HG03354 (cell line): ENCODE measurements around the gene COG6.

Experiments
- ATAC-seq: cut with Tn5 transposase; IDR thresholded peaks from one replicate; pipeline ENCODE4 v1.9.1; 2021; ENCODE audit warnings: mild to moderate bottlenecking; ENCODE audit not compliant: unreplicated experiment, poor library complexity, severe bottlenecking

COG6 gene

DNA sequence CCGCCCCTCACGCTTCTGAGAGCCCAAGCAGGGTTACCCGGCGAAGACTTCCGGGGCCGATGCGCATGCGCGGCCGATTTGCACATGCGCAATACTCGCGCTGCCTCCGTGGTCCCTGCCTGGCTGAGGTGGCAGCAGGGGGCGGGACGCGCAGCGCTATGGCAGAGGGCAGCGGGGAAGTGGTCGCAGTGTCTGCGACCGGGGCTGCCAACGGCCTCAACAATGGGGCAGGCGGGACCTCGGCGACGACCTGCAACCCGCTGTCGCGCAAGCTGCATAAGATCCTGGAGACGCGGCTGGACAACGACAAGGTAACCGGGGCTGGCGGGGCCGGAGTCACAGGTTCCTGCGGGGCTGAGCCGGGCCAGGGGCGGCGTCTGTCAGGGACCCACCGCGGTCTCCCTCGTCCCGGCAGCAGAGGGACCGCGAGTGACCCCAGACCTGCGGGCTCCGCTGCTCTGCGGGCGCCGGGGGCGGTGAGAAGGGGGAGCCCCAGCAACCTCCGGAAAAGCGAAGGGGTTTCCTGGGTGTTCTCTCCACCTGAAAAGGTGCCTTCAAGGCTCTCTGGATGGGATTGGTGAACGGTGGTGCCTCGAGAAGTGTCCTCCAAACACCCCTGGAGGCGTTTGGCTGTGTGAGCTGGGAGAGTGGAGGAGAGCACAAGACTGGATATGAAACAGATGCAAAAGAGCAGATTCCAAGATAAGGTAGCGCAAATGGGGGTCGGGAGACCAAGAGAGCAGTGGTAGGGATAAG, at the start of gene COG6:
TSS of gene COG6 (plus strand) at position 94 of the 756 bp plus-strand sequence. CDS start at position 159, 65 bp downstream.
- peak; percentile 96 for ATAC-seq

DNA sequence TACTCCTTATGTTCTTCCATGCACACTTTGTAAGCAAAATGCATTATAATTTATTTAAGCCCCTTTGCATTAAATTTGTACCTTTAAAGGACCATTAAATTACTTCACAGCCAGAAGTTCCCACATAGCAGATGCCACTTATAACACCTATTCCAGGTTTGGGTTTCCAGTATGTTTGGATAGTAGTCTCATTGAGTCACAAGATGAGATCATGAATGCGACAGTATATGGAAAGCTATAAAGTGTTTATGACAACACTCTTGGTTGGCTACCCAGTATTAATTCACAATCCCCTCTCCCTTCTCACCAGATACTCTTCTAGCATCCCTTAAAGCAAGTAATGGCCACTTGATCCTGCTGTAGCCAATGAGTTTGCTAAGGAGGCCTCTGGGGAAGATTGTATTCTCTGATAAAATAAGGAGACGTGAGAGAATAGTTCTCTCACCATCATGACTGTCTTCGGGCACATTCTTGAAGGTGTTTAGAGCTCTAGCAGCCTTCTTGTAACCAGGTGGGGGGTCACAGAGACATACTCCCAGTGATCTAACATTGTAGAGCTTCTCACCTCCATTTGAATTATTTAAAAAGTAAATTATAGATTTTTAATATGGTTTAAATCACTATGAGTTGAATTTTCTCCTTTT, 49.7 kb upstream of the COG6 start:
- no peak for ATAC-seq

DNA sequence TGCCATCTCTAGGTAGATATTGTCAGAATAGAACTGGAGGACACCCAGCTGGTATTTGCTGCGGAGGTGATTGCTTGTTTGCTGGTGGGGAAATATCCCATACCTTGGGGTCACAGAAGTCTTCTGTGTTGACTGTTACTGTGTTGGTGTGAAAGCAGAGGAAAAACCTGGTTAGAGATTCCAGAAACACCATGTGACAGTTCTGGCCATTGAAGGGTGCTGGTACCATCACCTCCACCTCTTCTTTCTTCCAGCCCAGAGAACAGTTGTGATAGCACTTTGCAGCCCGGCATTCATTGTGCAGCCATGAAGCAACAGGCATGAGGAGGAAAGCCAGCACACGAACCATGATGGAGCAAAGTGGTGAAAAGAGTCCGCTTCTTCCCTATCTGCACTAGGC, 47.6 kb upstream of the COG6 start:
- no peak for ATAC-seq

DNA sequence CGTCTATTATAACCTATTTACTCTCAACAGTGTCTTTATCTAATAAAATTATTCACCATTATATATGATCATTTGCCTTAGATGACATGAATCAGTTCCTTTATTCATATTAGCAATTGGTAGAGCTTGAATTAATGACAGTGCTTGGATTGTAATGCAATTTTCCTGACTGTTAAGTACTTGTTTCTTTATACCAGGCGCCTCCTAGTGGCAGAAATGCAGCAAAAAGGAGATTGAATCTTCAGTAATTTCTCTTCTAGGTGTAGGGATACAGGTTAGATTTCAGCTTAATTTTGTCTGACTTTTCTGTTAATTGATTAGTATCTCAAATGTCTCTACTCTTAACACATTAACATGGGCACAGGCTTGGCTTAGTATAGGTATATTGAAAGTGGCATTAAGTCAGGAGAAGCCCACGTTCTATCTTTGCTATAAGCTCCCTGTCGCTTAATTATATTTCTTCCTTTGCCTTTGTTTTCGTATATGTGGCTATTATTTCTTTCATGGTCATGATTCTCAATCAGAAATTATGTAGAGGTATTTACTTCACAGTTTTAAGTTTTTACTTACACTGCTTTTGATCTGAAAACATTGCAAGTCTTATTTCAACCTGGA, 43.3 kb upstream of the COG6 start:
- peak; percentile 62 for ATAC-seq

DNA sequence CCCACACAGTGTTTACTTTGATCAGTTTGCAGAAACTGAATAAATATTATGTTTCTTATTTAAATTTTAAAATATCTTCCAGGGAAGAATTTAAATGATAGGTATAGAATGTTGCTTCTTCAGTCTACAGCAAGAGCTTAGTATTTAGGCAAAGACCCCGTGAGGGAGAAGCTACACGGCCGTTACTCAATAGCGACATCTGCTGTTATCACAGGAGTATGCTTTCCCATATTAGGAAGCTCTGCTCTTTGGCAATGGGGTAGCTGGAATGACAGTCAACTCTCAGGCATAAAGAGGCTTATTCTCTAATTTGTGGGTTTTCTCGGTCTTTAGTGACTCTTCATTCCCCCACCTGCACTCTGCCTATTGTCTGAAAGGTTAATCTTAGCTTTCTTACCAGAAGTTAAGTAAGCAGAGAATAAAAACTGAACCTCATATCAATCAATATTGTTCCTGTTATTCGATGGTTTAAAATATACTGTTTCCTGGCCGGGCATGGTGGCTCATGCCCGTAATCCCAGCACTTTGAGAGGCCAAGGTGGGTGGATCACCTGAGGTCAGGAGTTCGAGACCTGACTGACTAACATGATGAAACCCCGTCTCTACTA, 39.3 kb upstream of the COG6 start:
- ATAC-seq, result peak; percentile 76

DNA sequence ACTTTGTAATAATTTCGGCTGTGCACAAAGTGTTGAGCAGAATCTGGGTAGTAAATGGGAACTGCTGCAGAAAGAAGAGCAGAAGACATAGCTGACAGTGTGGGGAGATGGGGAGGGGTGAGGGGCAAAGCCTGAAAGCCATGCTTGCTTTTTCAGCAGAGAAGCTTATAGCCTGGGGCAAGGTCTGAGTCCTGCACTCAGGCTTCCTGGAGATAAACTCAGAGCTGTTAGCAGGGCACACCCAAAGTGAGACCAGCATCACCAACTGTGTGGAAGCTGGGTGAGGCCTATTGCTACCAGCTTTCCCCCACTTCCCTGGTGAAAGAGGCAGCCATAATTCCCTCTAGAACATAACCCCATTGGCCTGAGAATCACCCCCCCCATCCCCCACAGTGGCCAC, 36.9 kb upstream of the COG6 start:
- no peak for ATAC-seq

DNA sequence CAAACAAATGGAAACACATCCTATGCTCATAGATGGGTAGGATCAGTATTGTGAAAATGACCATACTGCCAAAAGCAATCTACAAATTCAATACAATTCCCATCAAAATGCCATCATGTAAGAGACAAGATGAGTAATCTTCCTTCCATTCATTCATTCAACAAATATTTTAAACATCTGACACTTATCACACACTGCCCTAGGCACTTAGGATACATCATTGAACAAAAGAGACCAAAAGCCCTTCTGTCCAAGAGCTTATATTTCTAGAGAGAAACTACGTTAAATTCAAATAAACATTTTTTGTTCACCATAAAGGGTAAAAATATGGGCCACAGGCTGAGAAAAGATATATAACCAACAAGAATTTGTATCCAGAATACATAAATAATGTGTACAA, 32.0 kb upstream of the COG6 start:
- ATAC-seq, result no peak

DNA sequence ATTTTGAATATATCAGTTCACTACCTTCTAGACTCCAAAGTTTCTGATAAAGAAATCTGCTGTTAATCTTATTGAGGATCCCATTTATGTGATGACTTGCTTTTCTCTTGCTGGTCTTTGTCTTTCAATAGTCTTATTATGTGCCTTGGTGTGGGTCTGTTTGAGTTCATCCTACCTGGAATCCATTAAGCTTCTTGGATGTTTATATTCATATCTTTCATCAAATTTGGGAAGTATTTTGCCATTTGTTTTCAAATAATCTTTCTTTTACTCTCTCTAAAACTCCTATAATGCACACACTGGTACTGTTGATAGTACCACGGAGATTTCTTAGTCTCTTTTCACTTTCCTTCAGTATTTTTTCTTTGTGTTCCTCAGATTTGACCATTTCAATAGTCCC, 24.2 kb upstream of the COG6 start:
- ATAC-seq, result no peak

DNA sequence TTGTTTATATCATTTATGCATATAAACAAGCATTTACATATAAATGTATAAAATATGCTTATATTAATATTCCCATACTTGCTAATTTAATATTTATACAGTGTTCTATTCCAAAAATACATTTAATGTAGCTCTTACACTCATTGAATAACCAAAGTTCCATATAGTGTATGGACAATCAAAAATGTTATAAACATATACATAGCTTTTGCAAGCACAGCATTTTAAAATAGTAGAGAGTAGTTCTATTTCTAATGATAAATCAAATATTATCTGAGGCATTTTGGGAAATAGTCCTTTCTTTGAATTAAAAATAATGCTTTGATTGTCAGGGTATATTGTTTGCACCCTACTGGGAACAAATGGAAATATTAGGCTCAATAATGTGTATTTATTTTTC, 22.5 kb upstream of the COG6 start:
- no peak for ATAC-seq

DNA sequence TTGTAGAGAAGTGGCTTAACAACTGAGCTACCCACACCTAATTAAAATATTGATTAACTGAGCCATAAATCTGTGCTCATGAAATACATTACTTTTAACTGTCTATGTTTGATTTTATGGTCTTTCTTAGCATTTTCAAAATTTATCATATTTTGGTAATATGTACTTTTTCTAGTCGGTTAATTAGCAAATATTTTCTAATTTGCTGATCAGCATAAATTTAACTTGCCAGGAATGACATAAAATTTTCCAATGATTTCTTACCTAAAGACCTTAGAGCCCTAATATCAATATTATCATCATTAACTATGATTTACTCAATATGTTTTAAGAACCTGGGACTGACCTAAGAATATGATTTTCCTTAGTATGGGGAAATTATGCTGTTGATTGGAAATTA, 19.9 kb upstream of the COG6 start:
- no peak for ATAC-seq

DNA sequence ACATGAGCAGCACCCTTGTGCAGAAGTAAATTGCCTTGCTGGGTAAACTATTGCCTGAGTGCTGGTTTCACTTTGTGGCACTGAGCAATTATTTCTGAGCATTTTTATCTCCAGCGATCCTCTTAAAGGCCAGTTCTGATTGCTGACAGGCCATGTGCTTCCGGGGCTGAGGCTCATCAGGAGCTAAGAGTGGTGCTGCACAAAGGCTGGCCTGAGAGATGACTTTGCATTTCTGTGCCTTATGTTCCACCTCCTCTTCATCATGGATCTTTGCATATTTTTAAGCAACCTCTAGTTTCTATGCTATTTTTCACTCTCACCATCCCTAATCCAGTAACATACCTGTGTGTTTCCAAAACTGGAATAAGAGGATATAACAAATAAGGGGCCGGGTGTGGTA, 17.6 kb upstream of the COG6 start:
- no peak for ATAC-seq

DNA sequence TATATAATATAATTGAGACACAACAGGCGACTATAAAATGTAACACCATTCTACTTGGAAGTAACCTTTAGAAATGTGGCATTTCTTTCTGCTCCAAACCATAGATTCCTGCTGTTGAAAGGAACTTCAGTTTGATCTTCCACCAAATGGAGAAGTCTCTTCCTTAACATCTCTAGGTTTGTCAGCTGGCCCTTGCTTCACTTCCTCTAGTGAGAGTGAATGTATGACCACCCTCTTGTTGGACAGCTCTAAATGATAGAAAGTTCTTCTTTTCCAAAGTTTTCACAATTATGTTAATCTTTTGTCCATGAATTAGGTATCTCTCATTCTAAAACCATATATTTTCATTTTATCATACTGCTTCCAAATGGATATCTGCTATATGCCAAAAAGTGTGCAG, 13.8 kb upstream of the COG6 start:
- no peak for ATAC-seq

DNA sequence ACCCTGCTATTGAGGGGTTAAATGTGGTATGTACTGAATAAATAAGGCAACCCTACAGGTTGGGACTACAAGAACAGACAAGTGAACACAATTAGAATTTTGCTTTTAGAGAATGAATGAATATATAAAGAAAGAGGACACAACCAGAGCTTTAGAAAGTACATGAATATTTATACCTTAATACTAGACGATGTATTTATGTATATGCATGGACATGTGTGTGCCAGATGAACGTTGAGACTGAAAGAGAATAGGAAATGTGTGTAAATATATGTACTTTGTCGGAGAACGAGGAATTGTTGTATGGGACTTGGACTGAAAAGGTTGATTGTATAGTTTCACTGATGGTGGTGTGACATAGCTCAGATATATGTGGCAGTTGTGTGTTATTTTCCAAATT, 9.3 kb upstream of the COG6 start:
- ATAC-seq, result no peak

DNA sequence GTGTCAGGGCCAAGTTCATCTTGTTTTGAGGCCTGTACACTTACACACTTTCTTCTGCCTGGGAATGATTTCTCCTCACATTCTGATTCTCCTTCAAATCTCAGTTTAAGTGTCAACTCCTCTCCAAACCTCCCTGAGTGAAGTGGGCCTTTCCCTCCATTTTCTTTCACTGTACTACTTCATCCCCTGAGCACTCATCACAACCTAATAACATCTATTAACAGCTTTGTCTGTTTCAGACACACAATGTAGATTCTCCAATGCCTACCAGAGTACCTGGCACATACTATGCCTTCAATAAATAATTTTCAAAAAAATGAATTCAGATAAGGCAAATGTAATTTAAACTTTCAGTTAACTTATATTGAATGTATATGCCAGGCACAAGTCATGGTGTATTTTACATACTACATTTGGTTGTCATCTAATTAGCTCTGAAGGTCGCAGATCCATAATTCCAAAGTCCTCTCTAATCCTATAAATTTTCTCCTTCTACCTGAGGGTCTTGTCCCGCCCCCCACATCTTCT, 357 bp upstream of the COG6 start:
- peak; percentile 8 for ATAC-seq

DNA sequence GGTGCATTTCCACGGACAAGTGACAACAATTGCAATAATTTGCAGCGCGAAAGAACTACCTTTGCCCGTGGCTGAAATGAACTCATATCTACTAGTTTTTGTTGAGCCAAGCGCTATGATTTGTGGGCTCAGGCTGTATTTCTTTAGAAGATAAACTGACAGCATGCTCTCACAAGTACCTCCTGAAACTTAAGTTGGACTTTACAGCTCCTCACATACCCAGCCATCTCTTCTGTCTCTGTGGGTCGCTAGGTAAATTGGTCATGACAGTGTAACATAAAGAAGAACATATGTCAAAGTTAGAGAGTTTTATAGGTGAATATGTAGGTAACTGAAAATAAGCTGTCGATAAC, 839 bp downstream of the COG6 start:
- peak; percentile 9 for ATAC-seq

DNA sequence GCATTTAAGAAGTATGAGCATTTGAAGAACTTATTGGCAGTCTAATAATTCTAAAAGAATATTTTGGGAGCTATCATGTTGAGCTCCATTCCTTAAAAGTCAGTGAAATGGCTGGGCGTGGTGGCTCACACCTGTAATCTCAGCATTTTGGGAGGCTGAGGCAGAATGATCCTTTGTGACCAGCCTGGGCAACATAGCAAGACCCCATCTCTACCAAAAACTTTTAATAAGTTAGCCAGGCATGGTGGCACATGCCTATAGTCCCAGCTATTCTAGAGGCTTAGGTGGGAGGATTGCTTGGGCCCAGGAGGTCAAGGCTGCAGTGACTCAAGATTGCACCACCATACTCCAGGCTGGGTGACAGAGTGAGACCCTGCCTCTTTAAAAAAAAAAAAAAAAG, 8.0 kb downstream of the COG6 start:
- no peak for ATAC-seq

DNA sequence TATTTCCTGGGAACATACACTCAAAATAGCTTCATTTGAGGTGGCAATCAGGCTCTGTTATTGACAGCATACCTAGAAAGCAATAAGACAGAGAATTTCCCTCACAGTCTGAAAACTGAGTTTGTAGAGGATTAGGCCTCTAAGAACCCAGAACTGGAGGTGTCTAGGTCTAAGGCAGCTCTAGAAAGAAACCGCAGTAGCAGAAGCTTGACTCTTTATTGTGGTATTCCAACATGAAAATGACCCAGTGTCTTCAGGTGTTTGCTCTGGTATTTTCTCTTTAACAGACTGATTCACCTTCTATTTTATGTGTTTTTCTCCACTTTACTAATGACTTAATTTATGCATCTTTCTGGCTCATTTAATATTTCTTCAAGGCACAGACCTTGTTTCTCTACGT, 8.5 kb downstream of the COG6 start:
- ATAC-seq, result no peak

DNA sequence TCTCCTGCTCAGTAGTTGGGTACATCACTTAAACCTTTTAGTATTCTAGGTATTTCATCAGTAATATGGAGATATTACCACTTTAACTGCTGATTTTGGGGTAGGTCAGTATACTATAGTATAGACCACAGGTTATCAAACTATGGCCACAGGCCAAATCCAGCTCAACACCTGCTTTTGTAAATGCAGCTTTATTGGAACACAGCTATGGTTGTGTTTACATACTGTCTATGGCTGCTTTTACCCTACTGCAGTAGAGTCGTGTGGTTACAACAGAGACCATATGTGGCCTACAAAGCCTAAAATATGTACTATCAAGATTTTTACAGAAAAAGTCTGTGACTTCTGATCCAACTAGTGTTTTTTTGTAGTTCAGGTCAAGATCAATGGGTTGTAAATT, 10.3 kb downstream of the COG6 start:
- no peak for ATAC-seq

DNA sequence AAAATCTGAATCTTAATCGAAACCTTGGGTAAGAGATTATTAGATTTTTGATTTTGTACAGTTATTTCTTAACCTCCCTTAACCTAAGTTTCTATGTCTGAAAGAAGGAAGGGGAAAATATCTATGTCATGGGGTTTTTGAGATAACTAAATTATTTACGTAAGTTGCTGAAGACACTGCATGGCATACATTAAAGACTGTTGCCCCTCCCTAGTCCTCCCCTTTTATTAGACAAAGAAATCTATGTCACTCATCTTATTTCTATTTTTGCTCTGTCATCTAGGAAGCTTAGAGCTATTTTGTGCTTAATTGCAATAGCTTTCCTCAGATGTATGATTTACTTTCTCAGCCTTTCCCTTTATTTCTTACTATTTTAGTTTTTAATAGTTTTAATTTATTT, 15.0 kb downstream of the COG6 start:
- no peak for ATAC-seq

DNA sequence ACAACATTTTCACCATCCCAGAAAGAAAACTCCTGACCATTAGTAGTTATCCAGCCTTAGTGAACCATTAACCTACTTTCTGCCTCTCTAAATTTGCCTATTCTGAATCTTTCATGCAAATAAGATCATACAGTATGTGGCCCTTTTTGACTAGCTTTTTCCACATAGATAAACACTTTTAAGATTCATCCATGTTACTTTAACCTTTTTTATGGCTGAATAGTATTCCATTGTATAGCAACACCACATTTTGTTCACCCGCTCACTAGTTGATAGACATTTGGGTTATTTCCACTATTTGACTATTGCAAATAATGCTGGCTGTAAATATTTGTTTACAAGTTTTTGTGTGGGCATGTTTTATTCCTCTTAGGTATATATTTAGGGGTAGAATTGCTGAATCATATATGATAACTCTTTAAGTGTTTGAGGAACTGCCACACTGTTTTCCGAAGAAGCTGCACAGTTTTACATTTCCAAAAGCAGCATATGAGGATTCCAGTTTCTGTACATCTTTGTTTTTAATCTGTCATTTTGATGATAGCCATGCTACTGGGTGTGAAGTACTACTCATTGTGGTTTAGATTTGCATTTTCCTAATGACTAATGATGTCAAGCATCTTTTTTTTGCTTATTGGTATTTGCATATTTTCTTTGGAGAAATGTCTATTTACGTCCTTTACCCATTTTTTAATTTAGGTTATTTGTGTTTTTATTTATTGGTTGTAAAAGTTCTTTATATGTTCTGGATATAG, 17.1 kb downstream of the COG6 start:
- no peak for ATAC-seq
